ENCODE measurements around the gene SYNDIG1.

DNA sequence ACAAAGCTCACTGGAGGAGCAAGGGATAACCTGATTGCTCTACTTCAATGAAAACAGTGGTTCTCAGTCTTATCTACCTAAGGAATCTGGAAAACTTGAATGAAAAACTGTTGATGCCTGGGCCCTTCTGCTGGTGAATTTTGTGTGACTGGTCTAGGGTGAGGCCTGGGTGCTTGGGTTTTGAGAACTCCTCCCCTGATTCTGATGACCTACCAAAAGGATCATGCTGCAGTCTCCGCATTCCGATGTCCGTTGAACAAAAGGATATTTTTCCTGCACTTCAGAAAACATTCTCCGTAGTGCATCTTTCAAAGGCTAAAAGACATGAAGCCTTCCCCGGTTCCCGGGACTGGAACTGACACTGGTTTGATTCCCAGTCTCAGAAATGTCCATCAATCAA is 157.9 kb downstream of the SYNDIG1 start:
- TF ChIP-seq, protein P1, sequence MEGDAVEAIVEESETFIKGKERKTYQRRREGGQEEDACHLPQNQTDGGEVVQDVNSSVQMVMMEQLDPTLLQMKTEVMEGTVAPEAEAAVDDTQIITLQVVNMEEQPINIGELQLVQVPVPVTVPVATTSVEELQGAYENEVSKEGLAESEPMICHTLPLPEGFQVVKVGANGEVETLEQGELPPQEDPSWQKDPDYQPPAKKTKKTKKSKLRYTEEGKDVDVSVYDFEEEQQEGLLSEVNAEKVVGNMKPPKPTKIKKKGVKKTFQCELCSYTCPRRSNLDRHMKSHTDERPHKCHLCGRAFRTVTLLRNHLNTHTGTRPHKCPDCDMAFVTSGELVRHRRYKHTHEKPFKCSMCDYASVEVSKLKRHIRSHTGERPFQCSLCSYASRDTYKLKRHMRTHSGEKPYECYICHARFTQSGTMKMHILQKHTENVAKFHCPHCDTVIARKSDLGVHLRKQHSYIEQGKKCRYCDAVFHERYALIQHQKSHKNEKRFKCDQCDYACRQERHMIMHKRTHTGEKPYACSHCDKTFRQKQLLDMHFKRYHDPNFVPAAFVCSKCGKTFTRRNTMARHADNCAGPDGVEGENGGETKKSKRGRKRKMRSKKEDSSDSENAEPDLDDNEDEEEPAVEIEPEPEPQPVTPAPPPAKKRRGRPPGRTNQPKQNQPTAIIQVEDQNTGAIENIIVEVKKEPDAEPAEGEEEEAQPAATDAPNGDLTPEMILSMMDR (IDR thresholded peaks at IDR 0.05), result no peak
- TF ChIP-seq POLR2A (IDR thresholded peaks at IDR 0.05), result no peak
